Bronchial epithelial cell (primary cell): Measurements from ENCODE around the gene TCIRG1. TPM values are rescaled to one million over a fixed set of nuclear protein-coding genes. Genes with fewer than 3 reads are reported as not detected.

Experiments used
- DNase-seq: peaks from one replicate; pipeline ENCODE4 v3.0.0-alpha.2; 2010; ENCODE audit warnings: low read depth
- FAIRE-seq: peaks from 2 replicates; lab custom pipeline; 2011; peaks lifted over from hg19 to GRCh38; lab: Jason Lieb, UNC
- H3K27me3 ChIP-seq: 2 replicates; pipeline ENCODE4 v1.5.1; 2011; ENCODE audit warnings: low read length; ENCODE audit not compliant: control insufficient read depth, insufficient read depth
- H3K36me3 ChIP-seq: 2 replicates; pipeline ENCODE4 v1.5.1; 2011; ENCODE audit warnings: low read length; ENCODE audit not compliant: control insufficient read depth, insufficient read depth
- H3K4me3 ChIP-seq: 2 replicates; pipeline ENCODE4 v1.5.1; 2011; ENCODE audit warnings: mild to moderate bottlenecking, low read depth, low read length, control low read depth
- CTCF ChIP-seq: IDR thresholded peaks from 2 replicates; pipeline ENCODE4 v1.5.1; 2011; ENCODE audit warnings: mild to moderate bottlenecking, moderate library complexity, low read length, control low read depth, inconsistent platforms; ENCODE audit not compliant: insufficient read depth, severe bottlenecking
- total RNA-seq: library from RNA; depleted of rRNA; stranded (reverse); fragments of >200 nt; gene quantifications from 2 replicates; pipeline ENCODE4 v1.2.1, GENCODE V29; 2014

TCIRG1 gene
- total RNA-seq, 1 donor from 2014 or later, result 30.5 TPM

- H3K27me3 ChIP-seq, result no peaks in the 10 kb centered on the region
- no peak for DNase-seq
- no peak for TF ChIP-seq CTCF
- H3K4me3 ChIP-seq, result no peak overlapping the region
- no peaks in the 10 kb centered on the region for H3K36me3 ChIP-seq
- no peak for FAIRE-seq
These were observed 27.5 kb upstream of the TCIRG1 start for GRCh38 chr11:68011051-68011943.

GRCh38 chr11:68012044-68012842 is 26.6 kb upstream of the TCIRG1 start:
- H3K4me3 ChIP-seq, result no peak overlapping the region
- no peak for FAIRE-seq
- no peaks in the 10 kb centered on the region for H3K36me3 ChIP-seq
- no peaks in the 10 kb centered on the region for H3K27me3 ChIP-seq
- DNase-seq, result no peak
- no peak for TF ChIP-seq CTCF

GRCh38 chr11:68012843-68013610 is 25.8 kb upstream of the TCIRG1 start:
- no peaks in the 10 kb centered on the region for H3K36me3 ChIP-seq
- DNase-seq, result peak; percentile 87
- peak; percentile 52 for FAIRE-seq
- no peaks in the 10 kb centered on the region for H3K27me3 ChIP-seq
- H3K4me3 ChIP-seq, result no peak overlapping the region
- TF ChIP-seq CTCF, result no peak

GRCh38 chr11:68013611-68014156 is 25.1 kb upstream of the TCIRG1 start:
- Histone ChIP-seq H3K27me3 (no peaks in the 10 kb centered on the region), H3K36me3 (no peaks in the 10 kb centered on the region), H3K4me3 (no peak overlapping the region)
- FAIRE-seq (no peak), DNase-seq (no peak)
- TF ChIP-seq CTCF, result no peak

- DNase-seq (peak; percentile 75), FAIRE-seq (no peak)
- H3K4me3 ChIP-seq, result no peak overlapping the region
- H3K27me3 ChIP-seq, result no peaks in the 10 kb centered on the region
- H3K36me3 ChIP-seq, result no peaks in the 10 kb centered on the region
- TF ChIP-seq CTCF, result no peak
These were observed 24.5 kb upstream of the TCIRG1 start for GRCh38 chr11:68014157-68014946.
